ENCODE measurements around the gene ADGRE2. TPM values are rescaled to one million over a fixed set of nuclear protein-coding genes. Genes with fewer than 3 reads are reported as not detected.

ADGRE2 gene
- polyA plus RNA-seq, 3 donors, result 13.1 to 91.1 (median 47.6) TPM

GRCh38 chr19:14733574-14733973 is 44.8 kb downstream of the ADGRE2 start:
- H4K20me1 ChIP-seq (ENCODE audit: insufficient read depth, low read length), result peaks cover 49% of the 10 kb centered on the region
- H2AFZ ChIP-seq (ENCODE audit: insufficient read depth, low read depth, low read length, poor library complexity, severe bottlenecking), result no peak overlapping the region
- peaks cover 9 to 10% of the 10 kb centered on the region in 2 donors for H3K9me3 ChIP-seq (replicated peaks in 1 of 2; ENCODE audit: control insufficient read depth in 1 of 2, insufficient read depth in 1 of 2, low read length in 2 of 2)
- no peak overlapping the region for H3K4me2 ChIP-seq (replicated peaks; ENCODE audit: extremely low read depth, low read length, poor library complexity, severe bottlenecking)
- H3K79me2 ChIP-seq (ENCODE audit: insufficient read depth, low read length), result no peaks in the 10 kb centered on the region
- no peaks in the 10 kb centered on the region for H3K27me3 ChIP-seq (ENCODE audit: control insufficient read depth in 2 of 2, insufficient read depth in 2 of 2, low read length in 2 of 2)
- intact Hi-C loops (cut with micrococcal nuclease), result no loop called here
- H3K4me3 Mint-ChIP-seq, result no peak overlapping the region
- H3K4me3 ChIP-seq (replicated peaks in 1 of 3; ENCODE audit: low read depth in 2 of 3, low read length in 3 of 3), result no peak overlapping the region
- H3K27ac Mint-ChIP-seq, result peak overlapping the region in 1 of 7 donors; percentile 26
- H3K9ac ChIP-seq (ENCODE audit: insufficient read depth, low read length, poor library complexity, severe bottlenecking), result no peak overlapping the region
- DNase-seq, result no peak
- H3K27me3 Mint-ChIP-seq (ENCODE audit: low read depth in 3 of 3), result peaks cover 0 to 1% (median 0%) of the 10 kb centered on the region in 3 donors
- no peak overlapping the region for H3K27ac ChIP-seq (ENCODE audit: low read depth in 1 of 2, low read length in 2 of 2)
- H3K4me1 ChIP-seq (ENCODE audit: control insufficient read depth in 1 of 2, insufficient read depth in 2 of 2, low read length in 2 of 2), result no peaks in the 10 kb centered on the region
- no peak for TF ChIP-seq CTCF (IDR thresholded peaks at IDR 0.05)
- no peaks in the 10 kb centered on the region for H3K4me1 Mint-ChIP-seq
- peaks cover 21 to 34% of the 10 kb centered on the region in 2 donors for H3K36me3 Mint-ChIP-seq
- H3K9me3 Mint-ChIP-seq, result peaks cover 15 to 23% (median 18%) of the 10 kb centered on the region in 7 donors
- H3K36me3 ChIP-seq (replicated peaks in 1 of 2; ENCODE audit: control insufficient read depth in 1 of 2, insufficient read depth in 2 of 2, low read length in 2 of 2), result peaks cover 29 to 37% of the 10 kb centered on the region in 2 donors
- whole genome bisulfite sequencing (ENCODE audit: insufficient coverage), result no CpG with 5 or more reads among the region's 1 CpG

GRCh38 chr19:14732510-14732909 is 45.9 kb downstream of the ADGRE2 start:
- no peak for DNase-seq
- Histone ChIP-seq H3K4me1 (ENCODE audit: control insufficient read depth in 1 of 2, insufficient read depth in 2 of 2, low read length in 2 of 2) (no peaks in the 10 kb centered on the region), H3K27me3 (ENCODE audit: control insufficient read depth in 2 of 2, insufficient read depth in 2 of 2, low read length in 2 of 2) (no peaks in the 10 kb centered on the region), H3K9ac (ENCODE audit: insufficient read depth, low read length, poor library complexity, severe bottlenecking) (no peak overlapping the region), H4K20me1 (ENCODE audit: insufficient read depth, low read length) (peaks cover 38% of the 10 kb centered on the region), H3K4me3 (replicated peaks in 1 of 3; ENCODE audit: low read depth in 2 of 3, low read length in 3 of 3) (no peak overlapping the region), H2AFZ (ENCODE audit: insufficient read depth, low read depth, low read length, poor library complexity, severe bottlenecking) (no peak overlapping the region), H3K9me3 (replicated peaks in 1 of 2; ENCODE audit: control insufficient read depth in 1 of 2, insufficient read depth in 1 of 2, low read length in 2 of 2) (peaks cover 19% of the 10 kb centered on the region in 2 donors), H3K4me2 (replicated peaks; ENCODE audit: extremely low read depth, low read length, poor library complexity, severe bottlenecking) (no peak overlapping the region), H3K27ac (ENCODE audit: low read depth in 1 of 2, low read length in 2 of 2) (no peak overlapping the region), H3K79me2 (ENCODE audit: insufficient read depth, low read length) (no peaks in the 10 kb centered on the region), H3K36me3 (replicated peaks in 1 of 2; ENCODE audit: control insufficient read depth in 1 of 2, insufficient read depth in 2 of 2, low read length in 2 of 2) (peaks cover 21 to 27% of the 10 kb centered on the region in 2 donors)
- peaks cover 0 to 1% (median 0%) of the 10 kb centered on the region in 3 donors for H3K27me3 Mint-ChIP-seq (ENCODE audit: low read depth in 3 of 3)
- H3K4me1 Mint-ChIP-seq, result no peaks in the 10 kb centered on the region
- H3K36me3 Mint-ChIP-seq, result peaks cover 16 to 26% of the 10 kb centered on the region in 2 donors
- no peak for TF ChIP-seq CTCF (IDR thresholded peaks at IDR 0.05)
- H3K27ac Mint-ChIP-seq, result peak overlapping the region in 1 of 7 donors; percentile 10
- no peak overlapping the region for H3K4me3 Mint-ChIP-seq
- H3K9me3 Mint-ChIP-seq, result peaks cover 21 to 32% (median 29%) of the 10 kb centered on the region in 7 donors
- intact Hi-C loops (cut with micrococcal nuclease), result no loop called here

Measured in CD14-positive monocyte (primary cell).